A549 treated with RU486 at 1 μM for 4 hours (cell line): Measurements from ENCODE around the gene CZIB. TPM values are rescaled to one million over a fixed set of nuclear protein-coding genes. Genes with fewer than 3 reads are reported as not detected.

Experiments used
- total RNA-seq: library from RNA; stranded (reverse); fragments of 200-300 nt; extraction: Qiagen RNA extraction; gene quantifications from 5 replicates; pipeline ENCODE4 v1.2.3, GENCODE V29; 2022; ENCODE audit warnings: low read depth

The CZIB gene
- total RNA-seq = 29.0 to 35.2 TPM (median 30.7 TPM) in 5 replicates

GRCh38 chr1:53220171-53220961, at the start of gene CZIB:
CZIB (minus strand) TSS chr1:53220634; CDS start chr1:53220575, 59 bp downstream.

DNA sequence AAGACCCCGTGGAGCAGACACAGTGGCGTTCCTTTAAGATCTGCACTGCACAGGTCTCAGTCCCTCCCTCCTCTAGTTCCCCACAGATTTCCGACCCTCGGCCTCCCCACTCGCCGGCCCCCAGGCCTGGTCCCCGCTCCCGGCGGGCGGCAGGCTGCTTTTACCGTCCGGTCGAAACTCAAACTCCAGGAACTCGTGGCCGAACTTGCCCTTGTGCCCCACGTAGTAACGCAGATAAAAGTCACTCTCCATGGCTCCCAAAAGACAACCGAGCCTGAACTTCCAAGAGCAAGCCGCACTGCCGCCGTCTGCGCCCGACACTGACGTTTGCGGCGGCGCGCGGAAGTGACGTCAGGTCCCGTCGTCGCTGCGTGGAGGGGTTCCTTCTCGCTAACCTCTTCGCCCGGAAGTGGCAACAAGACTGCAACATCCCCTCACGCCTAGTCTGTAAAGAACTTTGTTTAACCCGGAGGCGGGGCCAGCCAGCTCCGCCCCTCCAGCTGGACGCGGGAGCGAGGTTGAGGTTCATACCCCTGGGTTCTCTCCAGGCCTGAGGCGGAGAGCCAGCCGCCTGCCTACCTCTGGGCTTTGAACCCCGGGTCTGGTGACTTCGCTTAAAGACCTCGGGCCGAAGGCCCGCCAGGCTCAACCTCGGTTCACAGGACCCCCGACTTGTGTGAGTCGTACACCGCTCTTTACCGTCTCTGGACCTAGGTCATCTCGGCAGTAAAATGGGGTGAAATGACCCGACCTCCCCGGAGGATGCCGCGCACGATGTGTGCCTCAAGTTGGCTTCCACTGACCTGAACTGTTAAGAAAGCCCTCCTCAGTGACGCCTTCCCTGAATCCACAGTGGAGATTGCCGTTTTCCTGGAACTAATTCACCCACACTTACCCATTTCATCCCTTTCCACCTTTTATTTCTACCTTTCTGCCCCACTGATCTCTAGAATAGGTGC, 18.0 kb upstream of the CZIB start, which contains the start of gene MAGOH:
Gene MAGOH (minus strand): TSS at position 322 of the 959 bp plus-strand sequence. CDS start 70 bp downstream, at position 252.

GRCh38 chr1:53196485-53197290, 23.7 kb downstream of the CZIB start, which contains the start of gene CPT2:
CPT2 (plus strand) TSS chr1:53196824; CDS start chr1:53196944, 120 bp downstream.

Other genes starting within 250 kb of the CZIB start
- not detected in 5 replicates for gene PODN, start 158.4 kb downstream of the CZIB start, total RNA-seq
- gene SLC1A7, start 78.0 kb downstream of the CZIB start, total RNA-seq = not detected in 5 replicates
- gene CPT2, start 23.8 kb downstream of the CZIB start, total RNA-seq = 8.2 to 10.4 TPM (median 9.2 TPM) in 5 replicates
- gene MAGOH, start 17.9 kb upstream of the CZIB start, total RNA-seq = 64.8 to 104 TPM (median 67.9 TPM) in 5 replicates
- 40.5 to 52.4 TPM (median 47.0 TPM) in 5 replicates for gene LRP8, start 107.4 kb upstream of the CZIB start, total RNA-seq
- gene DMRTB1, start 238.8 kb upstream of the CZIB start, total RNA-seq = not detected in 5 replicates